Neutrophil (primary cell): ENCODE data around the gene ZMIZ2.

ENCODE experiments used
- H3K27ac ChIP-seq: fragments of 200-600 bp; sonication (generic); 2 replicates; pipeline ENCODE4 v1.5.1; 2016; ENCODE audit warnings: mild to moderate bottlenecking, moderate library complexity
- H3K27me3 ChIP-seq: fragments of 200-600 bp; sonication (generic); 2 replicates; pipeline ENCODE4 v1.6.0; 2016; ENCODE audit warnings: mild to moderate bottlenecking
- H3K36me3 ChIP-seq: fragments of 200-600 bp; sonication (generic); 2 replicates; pipeline ENCODE4 v1.5.1; 2017
- H3K4me1 ChIP-seq, 2 experiments: fragments of 200-600 bp in 1 of 2; sonication (generic) in 1 of 2; 1 replicate in 1 of 2; 2 replicates in 1 of 2; pipeline versions ENCODE4 v1.5.1 to v1.6.1; 2013 to 2016; ENCODE audit warnings: low read depth in 1 of 2, low read length in 1 of 2, mild to moderate bottlenecking in 1 of 2, moderate library complexity in 1 of 2; ENCODE audit not compliant: control insufficient read depth in 1 of 2, insufficient read depth in 1 of 2
- H3K4me3 ChIP-seq, 2 experiments: fragments of 200-600 bp in 1 of 2; sonication (generic) in 1 of 2; 1 replicate in 1 of 2; 2 replicates in 1 of 2; pipeline ENCODE4 v1.5.1; 2013 to 2016; ENCODE audit warnings: low read depth in 1 of 2, low read length in 1 of 2, mild to moderate bottlenecking in 1 of 2, moderate library complexity in 1 of 2
- H3K9me3 ChIP-seq: fragments of 200-600 bp; sonication (generic); 2 replicates; pipeline ENCODE4 v1.5.1; 2016
- TF ChIP-seq, protein P1 (sequence below): fragments of 200-600 bp; sonication (generic); IDR thresholded peaks from 2 replicates; pipeline ENCODE4 v1.5.1; 2016; ENCODE audit warnings: antibody characterized with exemption

ZMIZ2 gene

DNA sequence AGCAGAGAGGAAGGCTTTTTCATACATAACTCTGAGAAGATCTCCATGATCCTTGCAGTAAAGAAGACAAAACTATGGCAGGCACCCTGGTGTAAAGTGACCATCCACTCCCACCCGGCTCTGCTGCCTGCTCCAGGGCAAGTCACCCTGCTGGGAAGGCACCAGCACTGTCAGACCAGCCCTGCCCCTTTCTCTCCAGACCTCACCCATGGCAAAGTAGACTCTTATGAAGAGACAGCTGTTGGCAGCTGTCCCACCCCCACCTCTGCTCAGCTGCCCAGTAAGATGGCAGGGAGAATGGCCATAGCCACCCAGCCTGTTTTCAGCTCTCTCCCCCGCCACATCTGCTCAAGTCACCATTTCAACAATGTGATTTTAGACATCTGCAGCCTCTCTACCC is 8.6 kb upstream of the ZMIZ2 start:
- Histone ChIP-seq H3K27ac (no peak overlapping the region), H3K27me3 (no peaks in the 10 kb centered on the region), H3K36me3 (no peaks in the 10 kb centered on the region), H3K4me3 (no peak overlapping the region), H3K4me1 (no peaks in the 10 kb centered on the region), H3K9me3 (no peaks in the 10 kb centered on the region)
- TF ChIP-seq, protein P1, sequence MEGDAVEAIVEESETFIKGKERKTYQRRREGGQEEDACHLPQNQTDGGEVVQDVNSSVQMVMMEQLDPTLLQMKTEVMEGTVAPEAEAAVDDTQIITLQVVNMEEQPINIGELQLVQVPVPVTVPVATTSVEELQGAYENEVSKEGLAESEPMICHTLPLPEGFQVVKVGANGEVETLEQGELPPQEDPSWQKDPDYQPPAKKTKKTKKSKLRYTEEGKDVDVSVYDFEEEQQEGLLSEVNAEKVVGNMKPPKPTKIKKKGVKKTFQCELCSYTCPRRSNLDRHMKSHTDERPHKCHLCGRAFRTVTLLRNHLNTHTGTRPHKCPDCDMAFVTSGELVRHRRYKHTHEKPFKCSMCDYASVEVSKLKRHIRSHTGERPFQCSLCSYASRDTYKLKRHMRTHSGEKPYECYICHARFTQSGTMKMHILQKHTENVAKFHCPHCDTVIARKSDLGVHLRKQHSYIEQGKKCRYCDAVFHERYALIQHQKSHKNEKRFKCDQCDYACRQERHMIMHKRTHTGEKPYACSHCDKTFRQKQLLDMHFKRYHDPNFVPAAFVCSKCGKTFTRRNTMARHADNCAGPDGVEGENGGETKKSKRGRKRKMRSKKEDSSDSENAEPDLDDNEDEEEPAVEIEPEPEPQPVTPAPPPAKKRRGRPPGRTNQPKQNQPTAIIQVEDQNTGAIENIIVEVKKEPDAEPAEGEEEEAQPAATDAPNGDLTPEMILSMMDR = no peak

DNA sequence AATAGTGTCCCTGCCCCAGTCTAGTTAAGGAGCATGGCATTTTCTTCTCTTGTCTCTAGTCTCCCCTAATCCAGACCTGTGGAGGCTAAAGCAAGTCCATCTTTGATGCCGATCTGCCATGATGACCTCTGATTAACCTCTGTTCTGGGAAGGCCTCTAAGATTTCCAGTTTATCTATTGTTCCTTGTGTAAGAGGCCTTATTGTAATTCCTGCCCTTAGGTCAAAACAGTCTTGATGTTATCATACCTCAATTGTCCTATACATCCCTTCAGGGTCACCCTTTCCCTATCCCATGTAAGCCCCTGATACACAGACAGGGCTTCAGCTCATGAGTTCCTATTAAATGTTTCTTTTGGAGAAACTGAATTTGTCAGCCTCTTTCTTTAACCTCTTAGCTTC is 4.9 kb upstream of the ZMIZ2 start:
- Histone ChIP-seq H3K9me3 (no peaks in the 10 kb centered on the region), H3K27me3 (no peaks in the 10 kb centered on the region), H3K27ac (no peak overlapping the region), H3K4me1 (peaks cover 3 to 6% of the 10 kb centered on the region in 2 experiments), H3K4me3 (no peak overlapping the region), H3K36me3 (no peaks in the 10 kb centered on the region)
- TF ChIP-seq, protein P1 = no peak

DNA sequence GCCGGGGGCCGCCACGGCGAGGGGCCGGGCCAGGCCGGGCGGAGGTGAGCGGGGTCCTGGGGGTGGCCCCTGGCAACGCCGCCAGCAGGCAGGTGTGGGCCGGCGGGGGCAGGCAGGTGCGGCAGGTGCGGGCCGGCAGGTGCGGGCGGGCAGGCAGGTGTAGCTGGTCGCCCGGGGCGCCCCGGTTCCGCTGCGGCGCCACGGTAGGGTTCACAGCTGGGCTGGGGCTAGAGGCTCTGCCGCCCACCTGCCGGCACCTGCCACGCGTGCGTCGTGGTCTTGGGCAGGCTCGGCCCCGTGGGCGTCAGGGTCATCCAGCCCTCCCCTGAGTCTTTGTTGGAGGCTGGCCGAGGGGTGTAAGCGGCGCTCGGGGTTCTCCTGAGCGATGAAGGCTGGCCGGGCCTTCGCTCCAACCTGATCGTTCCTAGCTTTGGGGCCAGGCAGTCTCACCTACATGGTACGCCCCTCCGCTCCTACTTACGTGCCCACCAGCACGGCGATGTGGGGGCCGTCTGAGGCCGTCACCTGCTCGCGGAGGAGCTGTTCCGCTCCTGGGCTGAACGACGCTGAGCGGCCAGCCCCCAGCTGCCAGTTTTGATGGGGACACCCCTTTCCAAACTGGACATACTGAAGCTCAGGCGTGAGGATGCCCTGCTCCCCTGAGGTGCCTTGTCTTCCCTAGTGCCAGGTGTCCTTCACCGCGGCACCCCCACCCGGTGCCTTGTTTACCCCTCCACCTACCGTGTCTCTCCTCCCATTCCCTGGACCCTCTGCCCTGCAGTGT is 493 bp downstream of the ZMIZ2 start:
- H3K27me3 ChIP-seq = no peaks in the 10 kb centered on the region
- TF ChIP-seq, protein P1 = no peak
- H3K9me3 ChIP-seq = no peaks in the 10 kb centered on the region
- H3K4me1 ChIP-seq = peaks cover 18 to 24% of the 10 kb centered on the region in 2 experiments
- H3K4me3 ChIP-seq = peak overlapping the region; percentile 58 to 76
- H3K27ac ChIP-seq = peak overlapping the region; percentile 99
- no peaks in the 10 kb centered on the region for H3K36me3 ChIP-seq

DNA sequence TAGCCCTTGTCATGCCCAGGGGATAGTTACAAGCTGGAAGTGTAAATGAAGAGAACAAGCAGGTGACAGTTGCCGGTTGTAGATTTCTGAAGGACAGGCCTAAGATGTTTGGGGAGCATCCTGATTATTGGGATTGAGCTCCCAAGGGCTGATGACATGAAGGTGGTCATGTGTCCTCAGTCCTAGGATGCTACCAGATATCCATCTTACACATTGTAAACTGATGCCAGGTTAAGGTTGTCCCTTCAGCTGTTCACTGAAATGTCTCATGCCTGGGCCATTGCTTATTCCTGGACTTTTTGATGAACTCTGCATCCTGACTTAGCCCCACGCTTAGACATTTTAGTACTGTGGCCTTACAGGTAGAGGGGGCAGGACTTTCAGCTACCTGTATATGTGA is 1.3 kb downstream of the ZMIZ2 start:
- Histone ChIP-seq H3K4me3 (peak overlapping the region in 1 of 2 experiments; percentile 58), H3K4me1 (peaks cover 18 to 24% of the 10 kb centered on the region in 2 experiments), H3K27ac (no peak overlapping the region), H3K27me3 (no peaks in the 10 kb centered on the region), H3K36me3 (no peaks in the 10 kb centered on the region), H3K9me3 (no peaks in the 10 kb centered on the region)
- TF ChIP-seq, protein P1 = no peak

DNA sequence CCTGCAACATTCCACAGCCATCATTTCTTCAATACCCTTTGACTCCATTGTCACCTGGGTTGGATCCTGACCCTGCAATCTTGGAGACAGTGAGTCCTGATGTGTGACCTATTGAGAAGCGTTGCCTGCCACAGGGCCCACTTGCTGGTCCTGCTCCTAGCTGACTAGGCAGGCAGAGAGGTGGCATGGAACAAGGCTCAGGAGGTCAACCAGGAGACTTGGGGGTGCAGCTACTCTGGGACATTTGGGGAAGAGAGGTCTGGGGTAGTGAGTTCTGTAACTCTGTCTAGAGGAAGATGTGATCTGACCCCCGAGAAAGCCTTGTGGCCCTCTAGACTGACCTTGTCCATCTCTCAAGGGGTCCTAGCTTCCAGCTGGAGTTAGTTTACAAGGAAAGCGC is 1.8 kb downstream of the ZMIZ2 start:
- H3K9me3 ChIP-seq = no peaks in the 10 kb centered on the region
- H3K4me3 ChIP-seq = no peak overlapping the region
- H3K4me1 ChIP-seq = peaks cover 18 to 24% of the 10 kb centered on the region in 2 experiments
- H3K36me3 ChIP-seq = no peaks in the 10 kb centered on the region
- no peak overlapping the region for H3K27ac ChIP-seq
- no peaks in the 10 kb centered on the region for H3K27me3 ChIP-seq
- TF ChIP-seq, protein P1 = no peak
